Memory B cell (primary cell): Measurements from ENCODE around the gene DENND4C.
"Not testable (repeated sequence)": the region's sequence is repeated elsewhere in the genome, so short reads cannot be mapped to it uniquely, and the experiment has no call there.

Experiments
- ATAC-seq: fragments of 150-1000 bp; cut with Tn5 transposase; 2 replicates; pipeline ENCODE4 v1.10.0; 2021; ENCODE audit warnings: low read depth, mild to moderate bottlenecking, moderate library complexity
- DNase-seq, 2 donors: peaks; one replicate each; pipeline ENCODE4 v3.0.0; 2022; ENCODE audit warnings: low spot score in 2 of 2
- H3K27ac Mint-ChIP-seq: one replicate; pipeline ENCODE4 v1.8.0; 2022; ENCODE audit warnings: mild to moderate bottlenecking, moderate library complexity, mixed read lengths
- H3K27me3 Mint-ChIP-seq: one replicate; pipeline ENCODE4 v1.8.0; 2022; ENCODE audit warnings: mixed read lengths
- H3K36me3 Mint-ChIP-seq: one replicate; pipeline ENCODE4 v1.8.0; 2022; ENCODE audit warnings: mild to moderate bottlenecking, mixed read lengths
- H3K4me1 Mint-ChIP-seq: one replicate; pipeline ENCODE4 v1.8.0; 2022; ENCODE audit warnings: mixed read lengths
- H3K4me3 Mint-ChIP-seq: one replicate; pipeline ENCODE4 v1.8.0; 2022; ENCODE audit warnings: mild to moderate bottlenecking, moderate library complexity, mixed read lengths
- H3K9me3 Mint-ChIP-seq: one replicate; pipeline ENCODE4 v1.8.0; 2022; ENCODE audit warnings: mixed read lengths

DENND4C gene

DNA sequence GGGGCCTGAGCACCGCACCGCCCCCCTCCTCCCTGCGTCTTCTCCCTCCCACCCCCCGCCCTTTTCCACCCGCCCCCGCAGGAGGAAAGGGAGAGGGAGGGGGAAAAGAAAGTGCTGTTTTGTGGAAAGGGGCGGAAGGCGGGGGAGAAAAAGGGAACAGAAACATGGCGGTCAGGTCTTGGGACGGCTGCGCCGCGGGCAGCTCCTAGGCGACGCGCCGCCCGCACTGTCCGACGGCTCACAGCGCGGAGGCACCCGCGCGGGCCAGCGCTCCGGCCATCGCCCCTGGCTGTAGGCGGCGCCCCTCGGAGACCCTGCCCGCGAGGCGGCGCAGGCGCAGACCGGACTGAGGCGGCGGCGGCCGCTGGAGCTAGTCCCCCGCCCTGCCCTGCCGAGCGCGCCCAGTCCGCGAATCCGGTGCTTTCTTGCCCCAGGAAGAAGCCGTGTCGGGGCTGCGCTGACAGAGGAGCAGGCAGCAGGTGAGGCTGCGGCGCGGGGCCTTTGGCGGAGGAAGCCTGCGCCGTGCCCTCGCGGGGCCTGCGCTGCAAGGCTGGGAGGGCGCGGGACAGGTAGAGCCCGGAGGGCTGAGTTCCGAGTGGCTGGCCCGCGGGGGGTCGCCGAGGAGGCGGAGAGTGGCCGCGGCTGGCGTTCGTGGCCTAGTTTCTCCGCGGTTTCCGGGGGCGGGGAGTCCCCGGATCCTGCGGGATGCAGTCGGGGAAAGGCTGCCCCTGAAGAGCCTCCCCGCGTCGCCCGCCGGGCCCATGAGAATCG lies at the start of gene DENND4C:
Gene DENND4C, plus strand, starts transcription at position 339 of the 771 bp plus-strand sequence. CDS start 45,482 bp downstream, outside the sequence.
- peak; percentile 49 to 67 for DNase-seq
- H3K27me3 Mint-ChIP-seq: no peaks in the 10 kb centered on the region

DNA sequence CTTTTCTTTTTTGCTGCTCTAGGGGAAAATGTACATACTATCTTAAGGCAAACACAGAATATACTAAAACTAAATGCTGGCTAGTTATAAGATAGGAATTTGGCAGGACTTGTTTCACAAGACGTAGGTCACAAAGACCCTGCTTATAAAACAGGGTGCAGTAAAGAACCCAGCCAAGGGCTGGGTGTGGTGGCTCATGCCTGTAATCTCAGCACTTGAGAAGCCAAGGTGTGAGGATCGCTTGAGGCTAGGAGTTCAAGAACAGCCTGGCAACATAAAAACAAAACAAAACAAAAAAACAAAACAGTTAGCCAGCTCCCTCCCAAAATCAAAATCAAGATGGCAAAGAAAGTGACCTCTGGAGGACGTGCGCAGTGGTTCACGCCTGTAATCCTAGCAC lies 49.5 kb upstream of the DENND4C start:
- no peaks in the 10 kb centered on the region for H3K36me3 Mint-ChIP-seq
- no peak overlapping the region for H3K27ac Mint-ChIP-seq
- no peak for ATAC-seq
- no peak for DNase-seq
- no peaks in the 10 kb centered on the region for H3K27me3 Mint-ChIP-seq
- H3K4me3 Mint-ChIP-seq: no peak overlapping the region
- H3K4me1 Mint-ChIP-seq: peaks cover 6% of the 10 kb centered on the region
- no peaks in the 10 kb centered on the region for H3K9me3 Mint-ChIP-seq

More for the DNA sequence above, at the start of gene DENND4C:
- Mint-ChIP-seq H3K4me1 (peaks cover 3% of the 10 kb centered on the region), H3K4me3 (no peak within 1 kb of the TSS), H3K27ac (no peak within 1 kb of the TSS), H3K36me3 (no peaks in the 10 kb centered on the region), H3K9me3 (no peaks in the 10 kb centered on the region)
- ATAC-seq: peak; percentile 64

DNA sequence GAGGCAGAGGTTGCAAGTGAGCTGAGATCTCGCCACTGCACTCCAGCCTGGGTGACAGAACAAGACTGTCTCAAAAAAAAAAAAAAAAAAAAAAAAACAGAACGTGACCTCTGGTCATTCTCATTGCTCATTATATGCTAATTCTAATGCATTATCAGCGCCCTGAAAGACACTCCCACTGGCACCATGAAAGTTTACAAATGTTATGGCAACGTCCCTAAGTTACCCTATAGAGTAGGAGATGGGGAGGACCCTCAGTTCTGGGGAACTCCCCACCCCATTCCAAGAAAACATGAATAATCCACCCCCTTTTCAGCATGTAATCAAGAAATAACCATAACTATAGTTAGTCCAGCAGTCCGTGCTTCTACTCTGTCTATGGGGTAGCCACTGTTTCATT lies 48.9 kb upstream of the DENND4C start:
- Mint-ChIP-seq H3K4me3 (no peak overlapping the region), H3K27ac (no peak overlapping the region), H3K4me1 (peaks cover 6% of the 10 kb centered on the region), H3K27me3 (no peaks in the 10 kb centered on the region), H3K36me3 (no peaks in the 10 kb centered on the region), H3K9me3 (no peaks in the 10 kb centered on the region)
- ATAC-seq (no peak), DNase-seq (no peak)

DNA sequence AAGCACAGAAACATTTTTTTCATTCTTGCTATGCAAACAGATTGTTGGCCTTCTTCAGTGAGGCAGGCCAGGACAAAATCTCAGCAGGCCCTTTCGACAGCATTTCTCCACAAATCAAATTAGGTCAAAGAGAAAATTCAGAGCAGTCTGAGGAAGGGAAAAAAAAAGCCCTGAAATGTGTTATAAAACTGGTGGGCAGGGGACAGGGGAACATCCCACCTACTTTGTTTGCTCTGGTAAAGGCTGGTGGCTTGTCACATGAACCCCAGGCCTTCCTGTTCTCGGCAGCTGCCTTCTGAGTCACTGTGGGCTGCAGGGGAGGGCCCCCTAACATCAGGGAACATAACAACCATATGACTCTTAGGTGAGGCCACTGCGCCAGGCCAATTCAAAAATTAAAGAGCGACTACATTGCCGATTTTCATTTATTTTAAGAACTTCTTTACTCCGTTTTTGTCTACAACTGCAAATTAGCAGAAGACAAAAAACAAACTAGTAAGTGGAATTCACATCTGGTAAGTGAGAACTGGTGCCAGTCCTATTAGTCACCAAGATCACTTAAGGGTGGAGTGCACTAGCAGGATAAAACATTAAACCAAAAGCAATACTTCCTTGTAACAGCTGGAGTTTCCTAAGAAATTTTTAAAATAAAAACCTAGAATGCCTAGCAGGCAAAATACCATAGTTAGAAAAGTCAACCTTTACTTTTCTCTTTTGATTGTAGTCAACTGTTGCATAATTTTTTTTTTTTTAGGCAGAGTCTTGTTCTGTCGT lies 46.2 kb upstream of the DENND4C start:
- no peak overlapping the region for H3K4me3 Mint-ChIP-seq

DNA sequence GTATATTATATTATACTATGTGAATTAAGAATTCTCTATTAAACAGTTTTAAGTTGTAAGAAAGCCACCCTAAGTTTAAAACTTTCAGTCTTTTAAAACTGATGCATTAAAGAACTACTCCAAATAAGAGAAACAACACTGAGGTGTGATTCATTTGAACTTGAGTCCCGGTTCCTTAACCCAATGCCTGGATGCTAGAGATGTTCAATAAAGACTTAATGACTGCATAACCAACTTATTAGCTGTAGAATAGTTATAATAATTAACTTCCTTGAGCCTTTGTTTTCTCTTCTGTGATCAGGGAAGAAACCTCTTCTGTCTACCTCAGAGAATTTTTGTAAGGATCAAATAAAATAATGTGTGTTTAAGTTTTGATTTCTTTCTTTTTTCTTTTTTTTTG lies 45.3 kb upstream of the DENND4C start:
- H3K4me3 Mint-ChIP-seq: no peak overlapping the region
- H3K27ac Mint-ChIP-seq: no peak overlapping the region
- peaks cover 6% of the 10 kb centered on the region for H3K4me1 Mint-ChIP-seq
- no peak for DNase-seq
- peaks cover 2% of the 10 kb centered on the region for H3K36me3 Mint-ChIP-seq
- no peaks in the 10 kb centered on the region for H3K27me3 Mint-ChIP-seq
- ATAC-seq: no peak
- no peaks in the 10 kb centered on the region for H3K9me3 Mint-ChIP-seq

More for the DNA sequence above, 46.2 kb upstream of the DENND4C start:
- Mint-ChIP-seq H3K27me3 (no peaks in the 10 kb centered on the region), H3K27ac (peak overlapping the region; percentile 83), H3K36me3 (peaks cover 2% of the 10 kb centered on the region), H3K4me1 (peaks cover 6% of the 10 kb centered on the region), H3K9me3 (no peaks in the 10 kb centered on the region)
- peak; percentile 98 for ATAC-seq
- DNase-seq: peak; percentile 11 to 16

DNA sequence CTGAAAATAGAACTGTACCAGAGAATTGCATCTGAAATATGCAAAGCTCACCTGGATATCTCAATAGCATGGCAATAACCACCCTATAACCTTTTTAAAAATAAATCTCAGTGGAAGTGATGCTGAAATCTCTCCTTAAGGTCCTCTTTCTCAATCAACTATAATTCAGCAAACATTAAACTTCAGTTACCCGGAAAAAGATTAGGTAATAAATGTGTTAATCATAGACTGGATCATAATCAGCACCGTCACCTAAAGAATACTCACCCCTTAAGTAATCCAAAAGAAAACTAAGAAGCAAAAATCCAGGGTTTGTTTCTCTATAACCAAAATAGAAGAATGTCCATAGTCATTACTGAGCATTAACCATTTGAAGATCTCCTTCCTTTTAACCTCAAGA lies 44.3 kb upstream of the DENND4C start:
- ATAC-seq (no peak), DNase-seq (no peak)
- Mint-ChIP-seq H3K4me3 (no peak overlapping the region), H3K27me3 (peaks cover 2% of the 10 kb centered on the region), H3K36me3 (peaks cover 2% of the 10 kb centered on the region), H3K9me3 (no peaks in the 10 kb centered on the region), H3K27ac (no peak overlapping the region), H3K4me1 (peaks cover 6% of the 10 kb centered on the region)

DNA sequence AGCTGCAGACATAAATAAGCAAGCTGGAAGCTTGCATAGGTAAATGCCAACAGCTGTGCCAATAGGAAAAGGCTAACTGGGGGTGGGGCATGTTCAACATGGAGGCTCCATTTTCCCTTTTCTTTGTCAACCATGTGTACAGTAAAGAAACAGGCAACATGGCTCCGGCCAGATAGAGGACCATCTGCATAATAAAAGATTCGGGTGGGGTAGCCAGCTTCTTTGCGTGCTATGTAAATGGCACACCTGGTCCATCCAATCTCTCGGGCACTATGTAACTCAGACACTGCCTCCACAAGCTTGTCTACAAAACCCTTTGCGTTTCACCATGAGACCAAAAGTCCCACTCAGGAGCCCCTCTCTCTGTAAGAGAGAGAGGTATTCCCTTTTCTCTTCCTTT lies 41.7 kb upstream of the DENND4C start:
- Mint-ChIP-seq H3K9me3 (no peaks in the 10 kb centered on the region), H3K36me3 (peaks cover 2% of the 10 kb centered on the region), H3K4me3 (no peak overlapping the region), H3K4me1 (peaks cover 6% of the 10 kb centered on the region), H3K27me3 (peaks cover 6% of the 10 kb centered on the region), H3K27ac (no peak overlapping the region)
- no peak for ATAC-seq
- DNase-seq: no peak

DNA sequence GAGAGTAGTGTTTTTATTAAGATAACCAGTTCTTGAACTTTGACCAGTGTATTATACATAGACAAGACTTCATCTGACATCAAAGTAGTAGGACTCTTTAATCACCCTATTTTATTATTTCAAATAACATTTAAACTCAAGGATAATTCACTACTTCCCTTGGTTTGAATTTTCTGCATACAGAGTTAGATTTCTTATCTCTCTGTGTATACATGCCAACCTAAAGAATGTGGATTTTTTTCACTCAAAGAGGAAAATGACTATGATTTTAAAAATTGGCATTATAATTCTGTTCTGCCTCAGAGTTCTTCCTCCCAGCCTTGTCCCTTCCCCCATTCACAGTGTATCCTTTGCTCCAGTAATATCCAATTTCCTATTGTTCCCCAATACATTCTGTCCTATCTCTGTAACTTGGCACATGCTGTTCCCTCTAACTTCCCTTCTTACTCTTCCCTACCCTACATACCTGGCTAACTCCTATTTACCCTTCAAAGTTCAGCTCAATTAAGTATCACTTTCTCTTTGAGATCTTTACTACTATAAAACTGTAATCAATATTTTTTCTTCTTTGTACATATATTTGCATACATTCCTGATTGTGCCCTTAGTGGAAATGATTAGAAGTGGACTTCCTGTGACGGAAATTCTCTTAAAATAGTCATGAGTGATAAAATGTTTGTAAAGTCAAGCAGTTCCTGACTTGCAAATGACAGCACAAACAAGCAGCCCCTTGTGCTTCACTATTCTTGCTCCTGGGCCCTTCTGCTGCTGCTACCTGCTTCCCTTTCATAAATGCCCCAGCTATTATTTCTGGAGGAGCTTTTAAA lies 38.1 kb upstream of the DENND4C start:
- Mint-ChIP-seq H3K4me1 (no peaks in the 10 kb centered on the region), H3K27me3 (peaks cover 9% of the 10 kb centered on the region), H3K27ac (no peak overlapping the region), H3K4me3 (no peak overlapping the region), H3K36me3 (peaks cover 2% of the 10 kb centered on the region), H3K9me3 (no peaks in the 10 kb centered on the region)
- ATAC-seq (no peak), DNase-seq (no peak)

DNA sequence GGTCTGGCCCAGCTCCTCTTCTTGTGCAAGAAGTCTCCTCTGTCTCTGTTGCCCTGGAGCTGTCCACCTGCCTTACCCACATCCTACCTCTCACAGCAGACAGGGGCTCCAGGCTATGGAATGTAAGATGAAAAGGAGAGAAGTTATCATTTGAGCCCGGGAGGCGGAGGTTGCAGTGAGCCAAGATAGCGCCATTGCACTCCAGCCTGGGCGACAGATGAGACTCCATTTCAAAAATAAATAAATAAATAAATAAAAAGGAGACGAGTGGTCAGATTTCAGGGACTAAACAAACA lies 37.5 kb upstream of the DENND4C start:
- Mint-ChIP-seq H3K27me3 (peaks cover 9% of the 10 kb centered on the region), H3K4me1 (no peaks in the 10 kb centered on the region), H3K9me3 (no peaks in the 10 kb centered on the region), H3K36me3 (no peaks in the 10 kb centered on the region), H3K27ac (no peak overlapping the region), H3K4me3 (no peak overlapping the region)
- DNase-seq (no peak), ATAC-seq (no peak)

DNA sequence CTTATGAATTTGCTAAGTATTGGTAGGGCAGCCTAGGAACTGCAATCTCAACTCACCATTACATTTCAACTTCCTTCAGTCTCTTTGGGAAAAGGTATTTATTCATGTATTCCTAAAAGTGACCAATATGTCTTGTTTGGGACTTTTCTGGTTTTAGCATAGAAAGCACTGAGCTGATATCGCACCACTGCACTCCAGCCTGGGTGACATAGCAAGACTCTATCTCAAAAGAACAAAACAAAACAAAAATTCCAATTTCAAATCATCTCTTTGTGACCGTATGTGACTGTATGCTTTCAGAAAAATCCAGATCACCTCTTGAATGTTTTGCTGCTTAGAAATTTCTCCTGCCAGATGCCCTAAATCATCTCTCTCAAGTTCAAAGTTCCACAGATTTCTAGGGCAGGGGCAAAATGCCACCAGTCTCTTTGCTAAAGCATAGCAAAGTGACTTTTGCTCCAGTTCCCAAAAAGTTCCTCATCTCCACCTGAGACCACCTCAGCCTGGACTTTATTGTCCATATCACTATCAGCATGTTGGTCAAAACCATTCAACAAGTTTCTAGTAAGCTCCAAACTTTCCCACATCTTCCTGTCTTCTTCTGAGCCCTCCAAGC lies 37.0 kb upstream of the DENND4C start:
- H3K27ac Mint-ChIP-seq: not testable (repeated sequence)

DNA sequence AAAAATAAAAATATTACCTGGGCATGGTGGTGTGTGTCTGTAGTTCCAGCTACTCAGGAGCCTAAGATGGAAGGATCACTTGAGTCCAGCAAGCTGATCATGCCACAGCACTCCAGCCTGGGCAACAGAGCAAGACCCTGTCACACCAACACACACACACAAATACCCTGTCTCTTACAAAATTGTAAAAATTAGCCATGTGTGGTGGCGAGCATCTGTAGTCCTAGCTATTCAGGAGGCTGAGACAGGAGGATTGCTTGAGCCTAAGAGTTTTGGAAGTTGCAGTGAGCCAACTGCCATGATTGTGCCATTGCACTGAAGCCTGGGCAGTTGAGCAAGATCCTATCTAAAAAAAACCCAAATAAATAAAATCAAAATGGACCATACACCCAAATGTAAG lies 32.1 kb upstream of the DENND4C start:
- no peak for DNase-seq
- Mint-ChIP-seq H3K27ac (no peak overlapping the region), H3K4me1 (no peaks in the 10 kb centered on the region)

More for the DNA sequence above, 37.0 kb upstream of the DENND4C start:
- not testable (repeated sequence) for H3K27me3 Mint-ChIP-seq, ATAC-seq, H3K4me3 Mint-ChIP-seq, DNase-seq, H3K9me3 Mint-ChIP-seq, H3K4me1 Mint-ChIP-seq, H3K36me3 Mint-ChIP-seq

DNA sequence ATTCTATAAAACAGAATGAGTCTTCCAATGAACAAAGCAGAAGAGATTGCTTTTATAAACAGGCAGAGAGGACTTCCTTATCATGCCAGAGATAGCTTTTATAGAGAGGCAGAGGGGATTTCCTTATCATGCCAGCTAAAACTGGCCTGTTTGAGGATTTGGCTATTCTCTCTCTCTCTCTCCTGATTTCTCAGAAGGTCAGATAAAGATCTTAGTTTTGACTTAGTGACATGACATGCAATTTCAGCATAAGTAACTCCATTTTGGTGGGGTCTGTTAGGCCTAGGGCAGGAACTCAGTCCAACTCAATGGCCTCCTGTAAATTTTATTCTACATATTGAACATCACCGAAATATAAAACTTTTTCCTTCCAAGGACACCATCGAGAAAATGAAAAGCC lies 31.5 kb upstream of the DENND4C start:
- DNase-seq (no peak), ATAC-seq (no peak)
- H3K4me3 Mint-ChIP-seq: no peak overlapping the region
- H3K27ac Mint-ChIP-seq: no peak overlapping the region
- no peaks in the 10 kb centered on the region for H3K4me1 Mint-ChIP-seq
- H3K9me3 Mint-ChIP-seq: no peaks in the 10 kb centered on the region
- peaks cover 1% of the 10 kb centered on the region for H3K36me3 Mint-ChIP-seq
- peaks cover 1% of the 10 kb centered on the region for H3K27me3 Mint-ChIP-seq

More for the DNA sequence above, 32.1 kb upstream of the DENND4C start:
- no peak for ATAC-seq
- peaks cover 6% of the 10 kb centered on the region for H3K27me3 Mint-ChIP-seq
- no peak overlapping the region for H3K4me3 Mint-ChIP-seq
- peaks cover 1% of the 10 kb centered on the region for H3K36me3 Mint-ChIP-seq
- H3K9me3 Mint-ChIP-seq: no peaks in the 10 kb centered on the region

DNA sequence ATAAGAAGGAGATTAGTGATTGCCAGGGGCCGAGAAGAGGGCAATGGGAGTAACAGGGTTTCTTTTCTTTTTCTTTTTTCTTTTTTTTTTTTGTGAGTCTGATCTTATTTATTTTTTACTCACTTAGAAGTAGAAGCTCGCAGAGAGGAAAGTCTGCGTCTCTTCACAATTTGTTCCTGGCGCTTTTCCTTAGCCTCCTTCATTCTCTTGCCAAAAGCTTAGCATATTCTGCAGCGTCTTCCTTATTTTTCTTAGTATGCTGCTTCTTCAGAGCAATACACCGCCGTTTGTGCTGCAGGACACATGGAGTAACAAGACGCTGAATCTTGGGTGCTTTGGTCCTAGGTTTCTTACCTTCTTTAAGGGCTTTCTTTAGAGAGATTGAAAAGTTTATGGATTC lies 30.3 kb upstream of the DENND4C start:
- no peaks in the 10 kb centered on the region for H3K4me1 Mint-ChIP-seq
- ATAC-seq: no peak
- peaks cover 1% of the 10 kb centered on the region for H3K27me3 Mint-ChIP-seq
- no peaks in the 10 kb centered on the region for H3K9me3 Mint-ChIP-seq
- no peak for DNase-seq
- H3K27ac Mint-ChIP-seq: no peak overlapping the region
- no peak overlapping the region for H3K4me3 Mint-ChIP-seq
- peaks cover 1% of the 10 kb centered on the region for H3K36me3 Mint-ChIP-seq
